ENCODE results near the gene PRSS8. TPM values are rescaled to one million over a fixed set of nuclear protein-coding genes. Genes with fewer than 3 reads are reported as not detected.

PRSS8 gene
- total RNA-seq, 4 donors from 2014 or later = 42.1 to 89.9 (median 72.8) TPM

DNA sequence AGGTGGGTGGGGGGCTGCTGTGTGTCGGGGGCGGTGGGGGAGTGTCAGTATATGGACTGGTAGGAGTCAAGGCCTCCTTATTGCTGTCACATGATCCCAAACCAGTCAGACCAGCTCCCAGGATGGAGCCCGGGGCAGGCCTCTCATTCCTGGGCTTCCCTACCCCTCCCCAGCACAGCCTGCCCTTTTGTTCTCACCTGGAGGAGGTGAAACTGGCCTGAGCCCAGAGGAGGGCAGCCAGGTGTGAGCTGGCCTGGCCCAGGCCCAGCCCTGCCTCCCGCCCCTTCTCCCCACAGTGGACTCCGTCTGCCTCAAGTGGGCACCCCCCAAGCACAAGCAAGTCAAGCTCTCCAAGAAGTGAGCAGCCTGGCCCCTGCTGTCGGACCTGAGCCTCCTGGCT lies 4.6 kb downstream of the PRSS8 start:
- intact Hi-C loops (cut with DNase I) = no loop called here
- Histone ChIP-seq H3K27ac (peak overlapping the region; percentile 76 to 96 (median 92)), H3K36me3 (peaks cover 11 to 29% of the 10 kb centered on the region in 2 donors), H3K27me3 (no peaks in the 10 kb centered on the region), H3K4me1 (peaks cover 68 to 76% of the 10 kb centered on the region in 2 donors), H3K9me3 (no peaks in the 10 kb centered on the region), H3K4me3 (replicated peaks in 1 of 3) (no peak overlapping the region)
- TF ChIP-seq, protein P1, sequence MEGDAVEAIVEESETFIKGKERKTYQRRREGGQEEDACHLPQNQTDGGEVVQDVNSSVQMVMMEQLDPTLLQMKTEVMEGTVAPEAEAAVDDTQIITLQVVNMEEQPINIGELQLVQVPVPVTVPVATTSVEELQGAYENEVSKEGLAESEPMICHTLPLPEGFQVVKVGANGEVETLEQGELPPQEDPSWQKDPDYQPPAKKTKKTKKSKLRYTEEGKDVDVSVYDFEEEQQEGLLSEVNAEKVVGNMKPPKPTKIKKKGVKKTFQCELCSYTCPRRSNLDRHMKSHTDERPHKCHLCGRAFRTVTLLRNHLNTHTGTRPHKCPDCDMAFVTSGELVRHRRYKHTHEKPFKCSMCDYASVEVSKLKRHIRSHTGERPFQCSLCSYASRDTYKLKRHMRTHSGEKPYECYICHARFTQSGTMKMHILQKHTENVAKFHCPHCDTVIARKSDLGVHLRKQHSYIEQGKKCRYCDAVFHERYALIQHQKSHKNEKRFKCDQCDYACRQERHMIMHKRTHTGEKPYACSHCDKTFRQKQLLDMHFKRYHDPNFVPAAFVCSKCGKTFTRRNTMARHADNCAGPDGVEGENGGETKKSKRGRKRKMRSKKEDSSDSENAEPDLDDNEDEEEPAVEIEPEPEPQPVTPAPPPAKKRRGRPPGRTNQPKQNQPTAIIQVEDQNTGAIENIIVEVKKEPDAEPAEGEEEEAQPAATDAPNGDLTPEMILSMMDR (IDR thresholded peaks at IDR 0.05) = peak in 1 of 6 experiments; percentile 23
- peak in 1 of 2 donors; percentile 26 for TF ChIP-seq POLR2A (IDR thresholded peaks at IDR 0.05)
- DNase-seq = peak; percentile 99
- 17 to 41% methylated on average over 4 to 5 of the region's 6 CpGs for WGBS, 2 donors

- peaks cover 11 to 29% of the 10 kb centered on the region in 2 donors for H3K36me3 ChIP-seq
- H3K27ac ChIP-seq = peak overlapping the region; percentile 76 to 96 (median 92)
- H3K9me3 ChIP-seq = no peaks in the 10 kb centered on the region
- no peak for TF ChIP-seq POLR2A (IDR thresholded peaks at IDR 0.05)
- TF ChIP-seq, protein P1 (IDR thresholded peaks at IDR 0.05) = no peak
- no peak overlapping the region for H3K4me3 ChIP-seq (replicated peaks in 1 of 3)
- intact Hi-C loops (cut with DNase I) = no loop called here
- H3K27me3 ChIP-seq = no peaks in the 10 kb centered on the region
- H3K4me1 ChIP-seq = peaks cover 67 to 73% of the 10 kb centered on the region in 2 donors
- 43 to 51% methylated on average over 3 of the region's 10 CpGs for whole genome bisulfite sequencing, 2 donors
- peak; percentile 43 to 48 for DNase-seq
Observed at GRCh38 chr16:31130336-31130891, 5.1 kb downstream of the PRSS8 start.

GRCh38 chr16:31129568-31130335 lies 5.8 kb downstream of the PRSS8 start:
- Histone ChIP-seq H3K27me3 (no peaks in the 10 kb centered on the region), H3K27ac (peak overlapping the region; percentile 76 to 96 (median 92)), H3K36me3 (peaks cover 11 to 29% of the 10 kb centered on the region in 2 donors), H3K4me1 (peaks cover 66 to 72% of the 10 kb centered on the region in 2 donors), H3K4me3 (replicated peaks in 1 of 3) (no peak overlapping the region), H3K9me3 (no peaks in the 10 kb centered on the region)
- peak; percentile 87 to 88 for DNase-seq
- peak in 1 of 2 donors; percentile 41 for TF ChIP-seq POLR2A (IDR thresholded peaks at IDR 0.05)
- TF ChIP-seq, protein P1 (IDR thresholded peaks at IDR 0.05) = no peak
- intact Hi-C loops (cut with DNase I) = no loop called here
- 28 to 33% methylated on average over 19 to 20 of the region's 29 CpGs for WGBS, 2 donors

GRCh38 chr16:31128711-31129567 lies 6.6 kb downstream of the PRSS8 start:
- H3K27me3 ChIP-seq = no peaks in the 10 kb centered on the region
- H3K27ac ChIP-seq = peak overlapping the region; percentile 76 to 96 (median 92)
- peaks cover 59 to 64% of the 10 kb centered on the region in 2 donors for H3K4me1 ChIP-seq
- no peak for DNase-seq
- 56 to 59% methylated on average over 12 to 13 of the region's 14 CpGs for WGBS, 2 donors
- peaks cover 11 to 29% of the 10 kb centered on the region in 2 donors for H3K36me3 ChIP-seq
- intact Hi-C loops (cut with DNase I) = no loop called here
- TF ChIP-seq, protein P1 (IDR thresholded peaks at IDR 0.05) = no peak
- TF ChIP-seq POLR2A (IDR thresholded peaks at IDR 0.05) = peak in 1 of 2 donors; percentile 26
- H3K9me3 ChIP-seq = no peaks in the 10 kb centered on the region
- no peak overlapping the region for H3K4me3 ChIP-seq (replicated peaks in 1 of 3)

Measured in thyroid gland (tissue), 4 donors.